HepG2 (cell line): ENCODE data around the gene GRIN3B. TPM values are rescaled to one million over a fixed set of nuclear protein-coding genes. Genes with fewer than 3 reads are reported as not detected.

Experiments used
- AGO1 ChIP-seq: fragments of 200-400 bp; formaldehyde crosslinking; IDR thresholded peaks from 2 replicates; pipeline ENCODE4 v1.6.1; 2017; ENCODE audit warnings: mild to moderate bottlenecking, low read depth, low read length, moderate library complexity; ENCODE audit not compliant: poor library complexity, severe bottlenecking
- AGO2 ChIP-seq: fragments of 200-400 bp; formaldehyde crosslinking; optimal IDR thresholded peaks from 2 replicates; pipeline ENCODE3; 2017; ENCODE audit warnings: mild to moderate bottlenecking, low read depth, low read length, moderate library complexity
- AKAP8 ChIP-seq: sonication (generic); formaldehyde crosslinking; IDR thresholded peaks from 2 replicates; pipeline ENCODE4 v1.5.1; 2020; ENCODE audit warnings: mild to moderate bottlenecking, missing genetic modification reagents
- HDAC1 ChIP-seq: sonication (generic); formaldehyde crosslinking; IDR thresholded peaks from 2 replicates; pipeline ENCODE4 v1.5.1; 2020; ENCODE audit warnings: mild to moderate bottlenecking, missing genetic modification reagents
- HNRNPL ChIP-seq: fragments of 200-400 bp; formaldehyde crosslinking; IDR thresholded peaks from 2 replicates; pipeline ENCODE4 v1.6.1; 2017; ENCODE audit warnings: mild to moderate bottlenecking, low read depth, low read length
- ZIK1 ChIP-seq: sonication (generic); formaldehyde crosslinking; IDR thresholded peaks from 2 replicates; pipeline ENCODE4 v1.5.0; 2020; ENCODE audit warnings: mild to moderate bottlenecking, low read depth, missing genetic modification reagents, borderline replicate concordance
- ZNF275 ChIP-seq: sonication (generic); formaldehyde crosslinking; IDR thresholded peaks from 2 replicates; pipeline ENCODE4 v1.8.0; 2022; ENCODE audit warnings: missing genetic modification reagents, mild to moderate bottlenecking, inconsistent platforms, borderline replicate concordance
- ZNF432 ChIP-seq: sonication (generic); formaldehyde crosslinking; IDR thresholded peaks from 2 replicates; pipeline ENCODE4 v1.5.0; 2020; ENCODE audit warnings: missing genetic modification reagents, mild to moderate bottlenecking, borderline replicate concordance
- ZNF562 ChIP-seq: sonication (generic); formaldehyde crosslinking; IDR thresholded peaks from 2 replicates; pipeline ENCODE4 v1.8.0; 2022; ENCODE audit warnings: missing genetic modification reagents, borderline replicate concordance
- ZNF781 ChIP-seq: sonication (generic); formaldehyde crosslinking; IDR thresholded peaks from 2 replicates; pipeline ENCODE4 v1.5.1; 2020; ENCODE audit warnings: borderline replicate concordance, mild to moderate bottlenecking, missing genetic modification reagents; ENCODE audit errors: not compliant biosample characterization
- ZSCAN29 ChIP-seq: sonication (generic); formaldehyde crosslinking; conservative IDR thresholded peaks from 2 replicates; pipeline ENCODE4 v1.4.0; 2020; ENCODE audit warnings: mild to moderate bottlenecking, missing genetic modification reagents
- polyA plus RNA-seq, 8 experiments: library from polyadenylated mRNA; depleted of rRNA in 3 of 8; stranded (reverse) in 7 of 8; unstranded in 1 of 8; fragments of >200 nt; fragmentation: Illumina TruSeq in 4 of 8; extraction: Trizol in 4 of 8; gene quantifications; 2 replicates each; pipeline versions ENCODE4 v1.2.1 to v1.2.3, GENCODE V29; 2011 to 2016; ENCODE audit warnings: low read depth in 4 of 8, missing spikeins in 1 of 8, mixed read lengths in 1 of 8; ENCODE audit not compliant: insufficient read depth in 1 of 8
- total RNA-seq, 5 experiments: library from RNA; depleted of rRNA; stranded (reverse); fragments of >200 nt; fragmentation: Illumina TruSeq; extraction: Trizol; gene quantifications; 2 replicates each; pipeline ENCODE4 v1.2.3, GENCODE V29; 2016; ENCODE audit warnings: low read depth in 1 of 5
- TF ChIP-seq, protein P1 (sequence below): sonication (generic); formaldehyde crosslinking; IDR thresholded peaks from 2 replicates; pipeline ENCODE4 v1.4.0; 2020; ENCODE audit warnings: missing genetic modification reagents

Gene GRIN3B
- total and polyA plus RNA-seq, 2 of the 13 experiments (the other 11 are each of a cell fraction or from before 2014, with no cell fraction given) = 0.07 to 0.20 TPM

- no peak for TF ChIP-seq HNRNPL
- TF ChIP-seq ZSCAN29 (CRISPR knock-in tag) = no peak
- TF ChIP-seq AKAP8 = no peak; the same call in 1 of the 2 replicates
- peak; percentile 14 for TF ChIP-seq AGO2
- no peak for TF ChIP-seq ZNF432 (CRISPR knock-in tag)
- TF ChIP-seq HDAC1 (CRISPR knock-in tag) = no peak
- no peak for TF ChIP-seq ZIK1 (CRISPR knock-in tag)
- no peak for TF ChIP-seq ZNF781
- peak; percentile 26 for TF ChIP-seq AGO1
- TF ChIP-seq, protein P1, sequence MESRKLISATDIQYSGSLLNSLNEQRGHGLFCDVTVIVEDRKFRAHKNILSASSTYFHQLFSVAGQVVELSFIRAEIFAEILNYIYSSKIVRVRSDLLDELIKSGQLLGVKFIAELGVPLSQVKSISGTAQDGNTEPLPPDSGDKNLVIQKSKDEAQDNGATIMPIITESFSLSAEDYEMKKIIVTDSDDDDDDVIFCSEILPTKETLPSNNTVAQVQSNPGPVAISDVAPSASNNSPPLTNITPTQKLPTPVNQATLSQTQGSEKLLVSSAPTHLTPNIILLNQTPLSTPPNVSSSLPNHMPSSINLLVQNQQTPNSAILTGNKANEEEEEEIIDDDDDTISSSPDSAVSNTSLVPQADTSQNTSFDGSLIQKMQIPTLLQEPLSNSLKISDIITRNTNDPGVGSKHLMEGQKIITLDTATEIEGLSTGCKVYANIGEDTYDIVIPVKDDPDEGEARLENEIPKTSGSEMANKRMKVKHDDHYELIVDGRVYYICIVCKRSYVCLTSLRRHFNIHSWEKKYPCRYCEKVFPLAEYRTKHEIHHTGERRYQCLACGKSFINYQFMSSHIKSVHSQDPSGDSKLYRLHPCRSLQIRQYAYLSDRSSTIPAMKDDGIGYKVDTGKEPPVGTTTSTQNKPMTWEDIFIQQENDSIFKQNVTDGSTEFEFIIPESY (CRISPR knock-in tag) = peak; percentile 43; the same call in 1 of the 2 replicates
- no peak for TF ChIP-seq ZNF562 (CRISPR knock-in tag)
- TF ChIP-seq ZNF275 (CRISPR knock-in tag) = no peak
- TF ChIP-seq, all 625 proteins: peak for 4
Measured at GRCh38 chr19:995051-995827, 5.0 kb upstream of the GRIN3B start (continued).
